Peyer's patch (tissue), 4 donors: ENCODE results near the gene TMEM235. TPM values are rescaled to one million over a fixed set of nuclear protein-coding genes. Genes with fewer than 3 reads are reported as not detected.
A peak's percentile ranks its signal among the peaks of the same experiment; 100 is the strongest.

Experiments used
- DNase-seq, 3 donors: peaks; one replicate each; pipeline ENCODE4 v3.0.0-alpha.2; 2017 to 2019
- H3K27ac ChIP-seq, 4 donors: fragments of 200-600 bp; sonication (generic); one replicate each; pipeline ENCODE4 v1.5.1; 2016 to 2019
- H3K27me3 ChIP-seq, 2 donors: fragments of 200-600 bp; sonication (generic); one replicate each; pipeline ENCODE4 v1.5.1; 2019
- H3K36me3 ChIP-seq, 3 donors: fragments of 200-600 bp; sonication (generic); one replicate each; pipeline ENCODE4 v1.5.1; 2016 to 2019
- H3K4me1 ChIP-seq, 4 donors: fragments of 200-600 bp; sonication (generic); one replicate each; pipeline ENCODE4 v1.5.1; 2016 to 2019
- H3K4me3 ChIP-seq, 4 donors: fragments of 200-600 bp; sonication (generic); 1 replicate in 3 of 4; 2 replicates in 1 of 4; pipeline ENCODE4 v1.5.1; 2016 to 2019; ENCODE audit warnings: mild to moderate bottlenecking in 1 of 4
- H3K9me3 ChIP-seq, 4 donors: fragments of 200-600 bp; sonication (generic); one replicate each; pipeline ENCODE4 v1.5.1; 2016 to 2019; ENCODE audit warnings: mild to moderate bottlenecking in 1 of 4
- POLR2A ChIP-seq, 2 donors: fragments of 450-650 bp; IDR thresholded peaks; one replicate each; pipeline ENCODE4 v1.5.1; 2017; ENCODE audit warnings: antibody characterized with exemption in 2 of 2, mild to moderate bottlenecking in 2 of 2, moderate library complexity in 2 of 2
- total RNA-seq, 4 donors: library from RNA; depleted of rRNA; stranded (reverse); fragments of >200 nt; gene quantifications; one replicate each; pipeline ENCODE4 v1.1.0, GENCODE V29; 2016
- TF ChIP-seq, protein P1 (sequence below), 6 experiments: fragments of 450-650 bp in 4 of 6; fragments of 200-600 bp in 2 of 6; sonication (generic) in 1 of 6; IDR thresholded peaks; one replicate each; pipeline ENCODE4 v1.5.1; 2017 to 2019; ENCODE audit warnings: antibody characterized with exemption in 6 of 6, mild to moderate bottlenecking in 3 of 6, moderate library complexity in 1 of 6

TMEM235 gene
- total RNA-seq, 4 donors from 2014 or later = not detected

DNA sequence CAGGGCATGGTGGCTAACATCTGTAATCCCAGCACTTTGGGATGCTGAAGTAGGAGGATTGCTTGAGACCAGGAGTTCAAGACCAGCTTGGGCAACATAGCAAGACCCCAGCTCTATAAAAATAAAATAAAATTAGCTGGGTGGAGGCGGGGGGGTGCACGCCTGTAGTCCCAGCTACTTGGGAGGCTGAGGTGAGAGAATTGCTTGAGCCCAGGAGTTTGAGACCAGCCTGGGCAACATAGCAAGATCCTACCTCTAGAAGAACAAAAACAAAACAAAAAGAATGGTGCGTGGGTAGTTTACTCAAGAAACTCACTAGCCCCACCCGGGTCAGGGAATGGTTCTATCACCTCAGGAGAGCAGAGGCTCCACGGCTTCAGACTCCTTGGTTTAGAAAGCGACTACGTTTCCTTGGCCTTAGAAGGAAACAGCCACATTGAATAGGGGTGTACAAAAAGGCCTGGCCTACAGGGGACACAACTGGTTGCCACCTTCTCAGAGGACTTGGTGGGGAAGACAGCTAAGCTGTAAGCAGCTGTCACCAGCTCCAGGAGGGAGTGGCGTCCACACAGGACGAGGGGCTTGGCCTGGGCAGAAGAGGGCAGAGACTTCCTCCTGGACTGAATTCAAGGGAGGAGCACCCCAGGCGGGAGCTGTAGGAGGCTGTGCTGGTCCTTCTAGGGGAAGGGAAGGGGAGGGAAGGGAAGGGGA lies 45.3 kb upstream of the TMEM235 start:
- Histone ChIP-seq H3K9me3 (no peaks in the 10 kb centered on the region), H3K4me3 (peak overlapping the region in 3 of 4 donors; percentile 42 to 62 (median 56)), H3K36me3 (peaks cover 0 to 4% (median 0%) of the 10 kb centered on the region in 3 donors), H3K27me3 (no peaks in the 10 kb centered on the region), H3K4me1 (peaks cover 0 to 40% (median 5%) of the 10 kb centered on the region in 4 donors), H3K27ac (peak overlapping the region in 3 of 4 donors; percentile 44 to 76 (median 74))
- peak in 2 of 3 donors; percentile 65 to 72 for DNase-seq
- no peak for TF ChIP-seq POLR2A (IDR thresholded peaks at IDR 0.05)
- TF ChIP-seq, protein P1, sequence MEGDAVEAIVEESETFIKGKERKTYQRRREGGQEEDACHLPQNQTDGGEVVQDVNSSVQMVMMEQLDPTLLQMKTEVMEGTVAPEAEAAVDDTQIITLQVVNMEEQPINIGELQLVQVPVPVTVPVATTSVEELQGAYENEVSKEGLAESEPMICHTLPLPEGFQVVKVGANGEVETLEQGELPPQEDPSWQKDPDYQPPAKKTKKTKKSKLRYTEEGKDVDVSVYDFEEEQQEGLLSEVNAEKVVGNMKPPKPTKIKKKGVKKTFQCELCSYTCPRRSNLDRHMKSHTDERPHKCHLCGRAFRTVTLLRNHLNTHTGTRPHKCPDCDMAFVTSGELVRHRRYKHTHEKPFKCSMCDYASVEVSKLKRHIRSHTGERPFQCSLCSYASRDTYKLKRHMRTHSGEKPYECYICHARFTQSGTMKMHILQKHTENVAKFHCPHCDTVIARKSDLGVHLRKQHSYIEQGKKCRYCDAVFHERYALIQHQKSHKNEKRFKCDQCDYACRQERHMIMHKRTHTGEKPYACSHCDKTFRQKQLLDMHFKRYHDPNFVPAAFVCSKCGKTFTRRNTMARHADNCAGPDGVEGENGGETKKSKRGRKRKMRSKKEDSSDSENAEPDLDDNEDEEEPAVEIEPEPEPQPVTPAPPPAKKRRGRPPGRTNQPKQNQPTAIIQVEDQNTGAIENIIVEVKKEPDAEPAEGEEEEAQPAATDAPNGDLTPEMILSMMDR (IDR thresholded peaks at IDR 0.05) = no peak

DNA sequence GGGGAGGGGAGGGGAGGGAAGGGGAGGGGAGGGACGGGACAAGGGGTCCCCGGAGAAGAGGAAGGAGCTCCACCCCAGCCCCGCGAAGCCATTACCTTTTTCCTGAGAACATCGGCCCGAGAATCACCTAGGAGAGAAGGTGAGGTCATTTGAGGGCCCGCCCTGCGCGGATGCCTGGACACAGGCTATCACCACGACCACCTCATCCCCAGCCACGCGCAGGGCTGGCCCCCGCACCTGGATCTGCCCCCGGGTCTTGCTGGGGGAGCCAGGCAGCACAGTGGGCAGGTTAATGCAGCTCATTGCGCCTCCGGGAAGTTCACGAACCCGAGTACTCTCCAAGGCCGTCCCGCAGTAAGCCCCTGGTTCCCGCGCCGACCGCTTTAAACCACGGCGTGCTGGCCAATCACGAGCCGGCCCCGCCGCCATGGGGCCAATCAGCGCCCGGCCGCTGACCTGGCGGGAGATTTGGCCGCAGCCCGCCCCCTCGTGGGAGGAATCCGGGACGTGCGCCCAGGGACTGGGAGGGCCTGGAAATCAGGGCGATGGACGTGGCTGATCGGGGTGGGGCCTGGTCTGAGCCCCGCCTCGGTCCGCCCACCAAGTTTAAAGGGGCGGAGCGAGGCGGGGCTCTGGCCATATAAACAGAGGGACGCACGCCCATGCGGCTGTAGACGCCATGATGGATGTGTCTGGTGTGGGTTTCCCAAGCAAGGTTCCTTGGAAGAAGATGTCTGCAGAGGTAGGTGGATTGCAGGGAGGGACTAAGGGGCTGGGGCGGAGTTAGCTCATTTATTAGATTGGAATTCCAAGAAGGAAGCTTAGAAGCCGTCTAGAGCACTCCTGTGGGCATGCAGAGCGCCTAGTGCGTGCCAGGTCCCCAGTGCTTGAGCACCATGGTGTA lies 44.5 kb upstream of the TMEM235 start, which contains the start of the genes AFMID and TK1:
TSS of gene AFMID (plus strand) at position 671 of the 904 bp plus-strand sequence. CDS start at position 680, 9 bp downstream.
TSS of gene TK1 (minus strand) at position 361 of the 904 bp plus-strand sequence. CDS start at position 303, 58 bp downstream.
- peak; percentile 58 to 86 for TF ChIP-seq POLR2A (IDR thresholded peaks at IDR 0.05)
- TF ChIP-seq, protein P1 (IDR thresholded peaks at IDR 0.05) = peak; percentile 67 to 98 (median 89)
- Histone ChIP-seq H3K4me1 (peaks cover 0 to 40% (median 5%) of the 10 kb centered on the region in 4 donors), H3K27me3 (no peaks in the 10 kb centered on the region), H3K9me3 (no peaks in the 10 kb centered on the region), H3K27ac (peak within 1 kb of the TSS; percentile 60 to 85 (median 78)), H3K4me3 (peak within 1 kb of the TSS; percentile 39 to 62 (median 49)), H3K36me3 (peaks cover 0 to 8% (median 0%) of the 10 kb centered on the region in 3 donors)
- peak; percentile 91 to 99 (median 97) for DNase-seq

GRCh38 chr17:78196716-78197115 lies 34.7 kb upstream of the TMEM235 start:
- Histone ChIP-seq H3K27me3 (no peaks in the 10 kb centered on the region), H3K4me1 (no peaks in the 10 kb centered on the region), H3K4me3 (no peak overlapping the region), H3K27ac (no peak overlapping the region), H3K36me3 (peaks cover 0 to 7% (median 0%) of the 10 kb centered on the region in 3 donors), H3K9me3 (no peaks in the 10 kb centered on the region)
- no peak for TF ChIP-seq POLR2A (IDR thresholded peaks at IDR 0.05)
- TF ChIP-seq, protein P1 (IDR thresholded peaks at IDR 0.05) = no peak
- DNase-seq = no peak

DNA sequence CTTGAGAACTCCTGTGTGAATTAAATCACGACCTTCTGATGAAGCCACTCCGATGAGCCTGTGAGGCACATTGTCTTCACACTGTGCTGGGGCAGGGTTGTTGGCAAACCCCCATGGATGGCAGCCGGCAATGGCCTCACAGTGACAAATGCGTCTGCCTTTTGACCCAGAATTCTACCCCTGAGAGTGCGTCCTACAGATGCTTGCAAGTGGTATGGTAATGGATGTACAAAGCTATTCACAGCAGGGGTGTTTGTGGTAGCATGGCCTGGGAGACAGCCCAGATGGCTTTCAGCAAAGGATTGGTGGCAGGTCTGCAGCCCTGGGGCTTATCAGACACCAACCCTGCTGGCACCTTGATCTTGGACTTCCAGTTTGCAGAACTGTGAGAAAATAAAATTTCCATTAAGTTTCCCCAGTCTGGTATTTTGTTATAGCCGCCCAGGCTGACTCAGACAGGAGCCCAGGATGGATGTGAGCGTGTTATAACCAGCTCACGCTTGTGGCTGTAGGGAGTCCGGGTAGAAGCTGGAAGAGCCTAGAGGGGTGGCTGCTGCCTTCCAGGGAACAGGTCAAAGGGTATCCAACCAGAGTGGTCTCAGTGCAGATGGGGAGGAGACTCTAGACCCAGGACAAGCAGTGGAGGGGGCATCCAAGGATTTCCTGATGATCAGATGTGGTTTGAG lies 34.1 kb upstream of the TMEM235 start:
- Histone ChIP-seq H3K27me3 (no peaks in the 10 kb centered on the region), H3K4me1 (no peaks in the 10 kb centered on the region), H3K27ac (no peak overlapping the region), H3K9me3 (no peaks in the 10 kb centered on the region), H3K4me3 (no peak overlapping the region), H3K36me3 (peaks cover 0 to 8% (median 0%) of the 10 kb centered on the region in 3 donors)
- no peak for TF ChIP-seq POLR2A (IDR thresholded peaks at IDR 0.05)
- TF ChIP-seq, protein P1 (IDR thresholded peaks at IDR 0.05) = no peak
- DNase-seq = no peak

- no peak overlapping the region for H3K4me3 ChIP-seq
- no peaks in the 10 kb centered on the region for H3K27me3 ChIP-seq
- no peaks in the 10 kb centered on the region for H3K4me1 ChIP-seq
- DNase-seq = no peak
- TF ChIP-seq, protein P1 (IDR thresholded peaks at IDR 0.05) = no peak
- TF ChIP-seq POLR2A (IDR thresholded peaks at IDR 0.05) = no peak
- H3K36me3 ChIP-seq = peaks cover 0 to 13% (median 0%) of the 10 kb centered on the region in 3 donors
- H3K9me3 ChIP-seq = no peaks in the 10 kb centered on the region
- H3K27ac ChIP-seq = no peak overlapping the region
Measured at GRCh38 chr17:78200451-78200850, 31.0 kb upstream of the TMEM235 start.
